Lung (tissue), 12 donors: ENCODE measurements around the gene ING3. TPM values are rescaled to one million over a fixed set of nuclear protein-coding genes. Genes with fewer than 3 reads are reported as not detected.

Source experiments
- ATAC-seq: fragments of 200-7000 bp; cut with Tn5 transposase; one replicate; pipeline ENCODE4 v1.9.1; 2020; ENCODE audit warnings: moderate number of reproducible peaks; ENCODE audit not compliant: insufficient read depth, low FRiP score
- DNase-seq, 3 donors: peaks; one replicate each; pipeline ENCODE4 v3.0.0-alpha.2; 2013 to 2017
- H3K27ac ChIP-seq, 2 donors: one replicate each; pipeline ENCODE4 v1.5.1; 2013; ENCODE audit warnings: mild to moderate bottlenecking in 2 of 2, moderate library complexity in 2 of 2, control low read depth in 1 of 2, inconsistent platforms in 1 of 2, low read depth in 1 of 2, low read length in 1 of 2
- H3K27me3 ChIP-seq, 3 donors: one replicate each; pipeline ENCODE4 v1.5.1; 2013; ENCODE audit warnings: low read length in 2 of 3; ENCODE audit not compliant: control insufficient read depth in 3 of 3, insufficient read depth in 3 of 3
- H3K36me3 ChIP-seq, 4 donors: one replicate each; pipeline ENCODE4 v1.5.1; 2013; ENCODE audit warnings: low read length in 4 of 4, mild to moderate bottlenecking in 1 of 4, moderate library complexity in 1 of 4; ENCODE audit not compliant: control insufficient read depth in 4 of 4, insufficient read depth in 4 of 4
- H3K4me1 ChIP-seq, 5 donors: one replicate each; pipeline ENCODE4 v1.5.1; 2013; ENCODE audit warnings: low read length in 5 of 5, mild to moderate bottlenecking in 2 of 5, moderate library complexity in 1 of 5; ENCODE audit not compliant: control insufficient read depth in 5 of 5, insufficient read depth in 5 of 5
- H3K4me3 ChIP-seq: one replicate; pipeline ENCODE4 v1.5.1; 2013; ENCODE audit warnings: mild to moderate bottlenecking, control low read depth, moderate library complexity
- H3K9ac ChIP-seq, 2 donors: one replicate each; pipeline ENCODE4 v1.5.1; 2013; ENCODE audit warnings: low read length in 2 of 2, control low read depth in 1 of 2; ENCODE audit not compliant: insufficient read depth in 1 of 2
- H3K9me3 ChIP-seq, 4 donors: one replicate each; pipeline ENCODE4 v1.5.1; 2013; ENCODE audit warnings: low read length in 3 of 4, mild to moderate bottlenecking in 1 of 4, moderate library complexity in 1 of 4; ENCODE audit not compliant: control insufficient read depth in 4 of 4, insufficient read depth in 3 of 4
- CTCF ChIP-seq: IDR thresholded peaks from 2 replicates; pipeline ENCODE4 v1.5.1; 2012; ENCODE audit warnings: mild to moderate bottlenecking; ENCODE audit errors: control extremely low read depth, extremely low read depth
- WGBS, 2 donors: extraction: QIAGEN DNeasy Blood & Tissue Kit; methylation state at CpG; one replicate each; pipeline ENCODE4 v1.1.7; 2013; 5-methylcytosine and 5-hydroxymethylcytosine counted together
- polyA plus RNA-seq, 2 donors: library from polyadenylated mRNA; stranded (reverse); fragments of 200-250 nt; gene quantifications; one replicate each; pipeline ENCODE4 v1.2.1, GENCODE V29; 2013
- total RNA-seq, 2 donors: library from RNA; depleted of rRNA in 1 of 2; stranded (reverse); fragments of >200 nt in 1 of 2; gene quantifications; one replicate each; pipeline ENCODE4 v1.2.1, GENCODE V29; 2014 to 2021
- donor health status: control.
- donor health status: control.
- donor health status: Bipolar disorder and iron deficiency.
- donor health status: healthy.
- donor health status: DM: yes; HTN: yes; CAD: no.

The ING3 gene
- total and polyA plus RNA-seq, 4 donors = 8.6 to 24.9 (median 14.2) TPM

GRCh38 chr7:120941856-120942255 is 8.7 kb upstream of the ING3 start:
- H3K4me1 ChIP-seq = no peaks in the 10 kb centered on the region
- no peaks in the 10 kb centered on the region for H3K36me3 ChIP-seq
- WGBS, 2 donors = 40 to 46% methylated on average over 3 of the region's 3 CpGs
- peak in 2 of 3 donors; percentile 24 to 31 for DNase-seq
- H3K4me3 ChIP-seq = no peak overlapping the region
- H3K9me3 ChIP-seq = no peaks in the 10 kb centered on the region
- H3K27ac ChIP-seq = no peak overlapping the region
- no peak overlapping the region for H3K9ac ChIP-seq
- no peak for ATAC-seq
- TF ChIP-seq CTCF = no peak
- no peaks in the 10 kb centered on the region for H3K27me3 ChIP-seq

GRCh38 chr7:120942861-120943260 is 7.7 kb upstream of the ING3 start:
- no peak for ATAC-seq
- Histone ChIP-seq H3K27me3 (no peaks in the 10 kb centered on the region), H3K4me1 (no peaks in the 10 kb centered on the region), H3K4me3 (no peak overlapping the region), H3K27ac (no peak overlapping the region), H3K9me3 (no peaks in the 10 kb centered on the region), H3K36me3 (no peaks in the 10 kb centered on the region), H3K9ac (no peak overlapping the region)
- no peak for DNase-seq
- no peak for TF ChIP-seq CTCF
- WGBS, 2 donors = 96 to 97% methylated on average over 1 of the region's 1 CpG

GRCh38 chr7:120944826-120945562 is 5.6 kb upstream of the ING3 start:
- H3K9ac ChIP-seq = no peak overlapping the region
- no peak for ATAC-seq
- no peaks in the 10 kb centered on the region for H3K36me3 ChIP-seq
- H3K27ac ChIP-seq = no peak overlapping the region
- no peaks in the 10 kb centered on the region for H3K27me3 ChIP-seq
- TF ChIP-seq CTCF = no peak
- DNase-seq = no peak
- H3K4me3 ChIP-seq = no peak overlapping the region
- 67 to 80% methylated on average over 6 of the region's 6 CpGs for WGBS, 2 donors
- peaks cover 0 to 4% (median 0%) of the 10 kb centered on the region in 5 donors for H3K4me1 ChIP-seq
- no peaks in the 10 kb centered on the region for H3K9me3 ChIP-seq

GRCh38 chr7:120947980-120948379 is 2.6 kb upstream of the ING3 start:
- H3K4me3 ChIP-seq = no peak overlapping the region
- H3K9ac ChIP-seq = no peak overlapping the region
- H3K36me3 ChIP-seq = no peaks in the 10 kb centered on the region
- no peak for TF ChIP-seq CTCF
- H3K4me1 ChIP-seq = peaks cover 0 to 16% (median 0%) of the 10 kb centered on the region in 5 donors
- no peak overlapping the region for H3K27ac ChIP-seq
- ATAC-seq (no peak), DNase-seq (no peak)
- no peaks in the 10 kb centered on the region for H3K27me3 ChIP-seq
- no peaks in the 10 kb centered on the region for H3K9me3 ChIP-seq
